ENCODE data around the gene ZXDA. TPM values are rescaled to one million over a fixed set of nuclear protein-coding genes. Genes with fewer than 3 reads are reported as not detected.
"Not testable (repeated sequence)": the region's sequence is repeated elsewhere in the genome, so short reads cannot be mapped to it uniquely, and the experiment has no call there.

Gene ZXDA, protein sequence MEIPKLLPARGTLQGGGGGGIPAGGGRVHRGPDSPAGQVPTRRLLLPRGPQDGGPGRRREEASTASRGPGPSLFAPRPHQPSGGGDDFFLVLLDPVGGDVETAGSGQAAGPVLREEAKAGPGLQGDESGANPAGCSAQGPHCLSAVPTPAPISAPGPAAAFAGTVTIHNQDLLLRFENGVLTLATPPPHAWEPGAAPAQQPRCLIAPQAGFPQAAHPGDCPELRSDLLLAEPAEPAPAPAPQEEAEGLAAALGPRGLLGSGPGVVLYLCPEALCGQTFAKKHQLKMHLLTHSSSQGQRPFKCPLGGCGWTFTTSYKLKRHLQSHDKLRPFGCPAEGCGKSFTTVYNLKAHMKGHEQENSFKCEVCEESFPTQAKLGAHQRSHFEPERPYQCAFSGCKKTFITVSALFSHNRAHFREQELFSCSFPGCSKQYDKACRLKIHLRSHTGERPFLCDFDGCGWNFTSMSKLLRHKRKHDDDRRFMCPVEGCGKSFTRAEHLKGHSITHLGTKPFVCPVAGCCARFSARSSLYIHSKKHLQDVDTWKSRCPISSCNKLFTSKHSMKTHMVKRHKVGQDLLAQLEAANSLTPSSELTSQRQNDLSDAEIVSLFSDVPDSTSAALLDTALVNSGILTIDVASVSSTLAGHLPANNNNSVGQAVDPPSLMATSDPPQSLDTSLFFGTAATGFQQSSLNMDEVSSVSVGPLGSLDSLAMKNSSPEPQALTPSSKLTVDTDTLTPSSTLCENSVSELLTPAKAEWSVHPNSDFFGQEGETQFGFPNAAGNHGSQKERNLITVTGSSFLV
- total RNA-seq (7.7 TPM), polyA plus RNA-seq (ENCODE audit: insufficient read depth, low read depth, low replicate concordance) (1.2 TPM)
- long read RNA-seq, donor 1, full-length matches to known transcripts: 6 of 6 reads
- long read RNA-seq, donor 1, partial matches to known transcripts: 0 of 6 reads
- long read RNA-seq, donor 1, other reads (novel, unspliced or antisense): 0 of 6 reads
- long read RNA-seq, donor 2, full-length matches to known transcripts: 3 of 3 reads
- long read RNA-seq, donor 2, partial matches to known transcripts: 0 of 3 reads
- long read RNA-seq, donor 2, other reads (novel, unspliced or antisense): 0 of 3 reads
- long read RNA-seq, donor 3, full-length matches to known transcripts: 9 of 9 reads
- long read RNA-seq, donor 3, partial matches to known transcripts: 0 of 9 reads
- long read RNA-seq, donor 3, other reads (novel, unspliced or antisense): 0 of 9 reads
- long read RNA-seq, donor 4, full-length matches to known transcripts: 6 of 6 reads
- long read RNA-seq, donor 4, partial matches to known transcripts: 0 of 6 reads
- long read RNA-seq, donor 4, other reads (novel, unspliced or antisense): 0 of 6 reads
- long read RNA-seq, donor 5, full-length matches to known transcripts: 1 of 1 reads
- long read RNA-seq, donor 5, partial matches to known transcripts: 0 of 1 reads
- long read RNA-seq, donor 5, other reads (novel, unspliced or antisense): 0 of 1 reads
- long read RNA-seq, donor 6, full-length matches to known transcripts: 3 of 3 reads
- long read RNA-seq, donor 6, partial matches to known transcripts: 0 of 3 reads
- long read RNA-seq, donor 6, other reads (novel, unspliced or antisense): 0 of 3 reads
- long read RNA-seq, donor 7, full-length matches to known transcripts: 3 of 5 reads
- long read RNA-seq, donor 7, partial matches to known transcripts: 0 of 5 reads
- long read RNA-seq, donor 7, other reads (novel, unspliced or antisense): 2 of 5 reads
- long read RNA-seq, donor 8, full-length matches to known transcripts: 5 of 5 reads
- long read RNA-seq, donor 8, partial matches to known transcripts: 0 of 5 reads
- long read RNA-seq, donor 8, other reads (novel, unspliced or antisense): 0 of 5 reads
- long read RNA-seq, donor 9, full-length matches to known transcripts: 7 of 7 reads
- long read RNA-seq, donor 9, partial matches to known transcripts: 0 of 7 reads
- long read RNA-seq, donor 9, other reads (novel, unspliced or antisense): 0 of 7 reads
- long read RNA-seq, donor 10, full-length matches to known transcripts: 11 of 11 reads
- long read RNA-seq, donor 10, partial matches to known transcripts: 0 of 11 reads
- long read RNA-seq, donor 10, other reads (novel, unspliced or antisense): 0 of 11 reads

DNA sequence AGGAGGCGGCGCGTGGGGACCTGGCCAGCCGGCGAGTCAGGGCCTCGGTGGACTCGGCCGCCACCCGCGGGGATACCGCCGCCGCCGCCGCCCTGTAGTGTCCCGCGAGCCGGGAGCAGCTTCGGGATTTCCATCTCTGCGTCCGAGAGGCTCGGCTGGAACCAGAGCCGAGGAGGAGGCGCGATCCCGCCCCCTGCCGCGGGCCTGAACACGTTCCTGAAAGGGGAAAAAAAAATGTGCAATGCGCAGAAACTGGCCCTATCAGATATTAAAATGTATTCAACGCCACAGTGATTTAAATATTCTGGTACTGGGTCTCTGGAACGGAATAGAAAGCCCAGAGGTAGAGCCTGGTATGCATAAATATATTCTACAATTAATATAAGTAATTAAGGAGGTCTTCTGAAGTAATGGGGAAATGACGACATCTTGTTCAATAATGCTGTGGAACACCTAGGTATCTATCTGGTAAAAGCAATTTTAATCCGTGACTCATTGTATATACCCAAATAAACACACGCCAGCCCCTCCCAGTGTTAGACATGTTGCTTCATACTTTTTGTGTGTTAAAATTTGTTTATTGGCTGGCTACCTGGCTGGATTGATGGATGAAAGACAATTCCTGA is at the start of gene ZXDA:
Gene ZXDA, minus strand, starts transcription at position 172 of the 626 bp plus-strand sequence. Its CDS starts 38 bp downstream, at position 134.
- FAIRE-seq; intact Hi-C loops (cut with DNase I); H3K27me3 ChIP-seq (ENCODE audit: control insufficient read depth, insufficient read depth, low read length); H3K4me1 ChIP-seq (ENCODE audit: control insufficient read depth in 2 of 3, insufficient read depth in 2 of 3, low read depth in 1 of 3, low read length in 3 of 3); H3K36me3 ChIP-seq (ENCODE audit: control insufficient read depth in 2 of 3, insufficient read depth in 3 of 3, low read length in 3 of 3); H3K9me3 ChIP-seq (ENCODE audit: control insufficient read depth in 2 of 3, insufficient read depth in 1 of 3, low read length in 3 of 3): not testable (repeated sequence)
- peak in 2 of 5 donors; percentile 5 to 21 for DNase-seq
- Histone ChIP-seq H3K4me3 (ENCODE audit: low read length in 3 of 3) (peak within 1 kb of the TSS; percentile 55 to 58 (median 55)), H3K27ac (ENCODE audit: low read depth in 2 of 2, low read length in 2 of 2) (peak within 1 kb of the TSS; percentile 76 to 77), H3K9ac (ENCODE audit: low read length in 3 of 3) (peak within 1 kb of the TSS in 2 of 3 donors; percentile 36 to 51)

DNA sequence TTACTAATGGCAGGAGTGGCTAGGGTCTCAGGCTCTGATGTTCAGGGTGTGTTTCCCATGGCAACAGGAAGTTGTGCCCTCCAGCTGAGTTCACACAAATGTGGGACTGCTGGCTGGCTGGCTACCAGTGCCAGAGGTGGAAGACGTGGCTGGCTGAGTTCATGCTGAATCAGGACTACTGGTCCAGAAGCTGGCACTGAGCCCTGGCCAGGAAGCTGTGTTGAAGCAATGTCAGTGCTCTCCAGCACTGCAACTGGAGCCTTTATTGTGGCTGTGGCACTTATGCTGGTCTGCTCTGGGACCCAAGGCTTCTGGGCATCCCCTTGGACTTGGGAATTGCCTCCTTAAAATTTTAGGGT is 42.0 kb upstream of the ZXDA start:
- no peaks in the 10 kb centered on the region for H3K4me1 ChIP-seq (ENCODE audit: control insufficient read depth in 2 of 3, insufficient read depth in 2 of 3, low read depth in 1 of 3, low read length in 3 of 3)
- FAIRE-seq: no peak
- no peak overlapping the region for H3K9ac ChIP-seq (ENCODE audit: low read length in 3 of 3)
- H3K4me3 ChIP-seq (ENCODE audit: low read length in 3 of 3): no peak overlapping the region
- TF ChIP-seq, protein P1, sequence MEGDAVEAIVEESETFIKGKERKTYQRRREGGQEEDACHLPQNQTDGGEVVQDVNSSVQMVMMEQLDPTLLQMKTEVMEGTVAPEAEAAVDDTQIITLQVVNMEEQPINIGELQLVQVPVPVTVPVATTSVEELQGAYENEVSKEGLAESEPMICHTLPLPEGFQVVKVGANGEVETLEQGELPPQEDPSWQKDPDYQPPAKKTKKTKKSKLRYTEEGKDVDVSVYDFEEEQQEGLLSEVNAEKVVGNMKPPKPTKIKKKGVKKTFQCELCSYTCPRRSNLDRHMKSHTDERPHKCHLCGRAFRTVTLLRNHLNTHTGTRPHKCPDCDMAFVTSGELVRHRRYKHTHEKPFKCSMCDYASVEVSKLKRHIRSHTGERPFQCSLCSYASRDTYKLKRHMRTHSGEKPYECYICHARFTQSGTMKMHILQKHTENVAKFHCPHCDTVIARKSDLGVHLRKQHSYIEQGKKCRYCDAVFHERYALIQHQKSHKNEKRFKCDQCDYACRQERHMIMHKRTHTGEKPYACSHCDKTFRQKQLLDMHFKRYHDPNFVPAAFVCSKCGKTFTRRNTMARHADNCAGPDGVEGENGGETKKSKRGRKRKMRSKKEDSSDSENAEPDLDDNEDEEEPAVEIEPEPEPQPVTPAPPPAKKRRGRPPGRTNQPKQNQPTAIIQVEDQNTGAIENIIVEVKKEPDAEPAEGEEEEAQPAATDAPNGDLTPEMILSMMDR (IDR thresholded peaks at IDR 0.05; ENCODE audit: borderline replicate concordance, extremely low read depth, insufficient read depth): no peak
- no peaks in the 10 kb centered on the region for H3K36me3 ChIP-seq (ENCODE audit: control insufficient read depth in 2 of 3, insufficient read depth in 3 of 3, low read length in 3 of 3)
- peak in 1 of 5 donors; percentile 72 for DNase-seq
- H3K27me3 ChIP-seq (ENCODE audit: control insufficient read depth, insufficient read depth, low read length): no peaks in the 10 kb centered on the region
- no peak overlapping the region for H3K27ac ChIP-seq (ENCODE audit: low read depth in 2 of 2, low read length in 2 of 2)
- intact Hi-C loops (cut with DNase I): no loop called here
- no peaks in the 10 kb centered on the region for H3K9me3 ChIP-seq (ENCODE audit: control insufficient read depth in 2 of 3, insufficient read depth in 1 of 3, low read length in 3 of 3)

DNA sequence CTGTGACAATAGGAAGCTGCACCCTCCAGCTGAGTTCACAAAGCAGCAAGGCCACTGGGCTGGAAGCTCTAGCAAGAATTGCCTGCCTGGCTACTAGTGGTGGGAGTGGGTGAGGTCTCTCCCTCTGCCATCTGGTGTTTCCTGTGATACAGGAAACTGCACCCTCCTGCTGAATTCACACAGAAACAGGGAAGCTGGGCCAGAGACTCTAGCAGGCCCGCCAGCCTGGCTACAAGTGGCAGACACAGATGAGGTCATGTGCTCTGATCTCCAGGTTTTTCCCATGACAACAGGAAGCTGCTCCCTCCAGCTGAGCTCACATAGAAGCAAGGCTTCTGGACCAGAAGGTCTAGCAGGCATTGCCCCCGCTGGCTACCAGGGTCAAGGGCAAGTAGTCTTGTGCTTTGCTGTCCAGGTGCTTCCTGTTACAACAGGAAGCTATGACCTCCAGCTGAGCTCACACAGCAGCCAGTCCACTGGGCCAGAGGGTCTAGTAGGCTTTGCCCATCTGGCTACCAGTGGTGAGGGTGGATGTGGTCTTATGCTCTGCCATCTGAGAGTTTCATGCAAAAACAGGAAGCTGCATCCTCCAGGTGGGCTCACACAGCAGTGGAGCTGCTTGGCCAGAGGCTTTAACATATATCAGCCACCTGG is 41.5 kb upstream of the ZXDA start:
- TF ChIP-seq, protein P1 (IDR thresholded peaks at IDR 0.05; ENCODE audit: borderline replicate concordance, extremely low read depth, insufficient read depth): no peak
- no peak for FAIRE-seq
- H3K9ac ChIP-seq (ENCODE audit: low read length in 3 of 3): no peak overlapping the region
- H3K4me1 ChIP-seq (ENCODE audit: control insufficient read depth in 2 of 3, insufficient read depth in 2 of 3, low read depth in 1 of 3, low read length in 3 of 3): no peaks in the 10 kb centered on the region
- H3K27me3 ChIP-seq (ENCODE audit: control insufficient read depth, insufficient read depth, low read length): no peaks in the 10 kb centered on the region
- DNase-seq: peak in 1 of 5 donors; percentile 64
- no peak overlapping the region for H3K27ac ChIP-seq (ENCODE audit: low read depth in 2 of 2, low read length in 2 of 2)
- no peak overlapping the region for H3K4me3 ChIP-seq (ENCODE audit: low read length in 3 of 3)
- intact Hi-C loops (cut with DNase I): no loop called here
- no peaks in the 10 kb centered on the region for H3K9me3 ChIP-seq (ENCODE audit: control insufficient read depth in 2 of 3, insufficient read depth in 1 of 3, low read length in 3 of 3)
- H3K36me3 ChIP-seq (ENCODE audit: control insufficient read depth in 2 of 3, insufficient read depth in 3 of 3, low read length in 3 of 3): no peaks in the 10 kb centered on the region

Measured in kidney (tissue), 22 donors.